Kidney glomerular epithelial cell (primary cell): ENCODE measurements around the gene SVOP.
"Not testable (repeated sequence)": the region's sequence is repeated elsewhere in the genome, so short reads cannot be mapped to it uniquely, and the experiment has no call there.

ENCODE experiments used
- DNase-seq: peaks from one replicate; lab custom pipeline; 2025; lab: John Stamatoyannopoulos, UW

SVOP gene

GRCh38 chr12:108888031-108888430 lies 132.8 kb downstream of the SVOP start:
- DNase-seq, result no peak

- no peak for DNase-seq
Measured at GRCh38 chr12:108886873-108887629, 133.8 kb downstream of the SVOP start.

DNA sequence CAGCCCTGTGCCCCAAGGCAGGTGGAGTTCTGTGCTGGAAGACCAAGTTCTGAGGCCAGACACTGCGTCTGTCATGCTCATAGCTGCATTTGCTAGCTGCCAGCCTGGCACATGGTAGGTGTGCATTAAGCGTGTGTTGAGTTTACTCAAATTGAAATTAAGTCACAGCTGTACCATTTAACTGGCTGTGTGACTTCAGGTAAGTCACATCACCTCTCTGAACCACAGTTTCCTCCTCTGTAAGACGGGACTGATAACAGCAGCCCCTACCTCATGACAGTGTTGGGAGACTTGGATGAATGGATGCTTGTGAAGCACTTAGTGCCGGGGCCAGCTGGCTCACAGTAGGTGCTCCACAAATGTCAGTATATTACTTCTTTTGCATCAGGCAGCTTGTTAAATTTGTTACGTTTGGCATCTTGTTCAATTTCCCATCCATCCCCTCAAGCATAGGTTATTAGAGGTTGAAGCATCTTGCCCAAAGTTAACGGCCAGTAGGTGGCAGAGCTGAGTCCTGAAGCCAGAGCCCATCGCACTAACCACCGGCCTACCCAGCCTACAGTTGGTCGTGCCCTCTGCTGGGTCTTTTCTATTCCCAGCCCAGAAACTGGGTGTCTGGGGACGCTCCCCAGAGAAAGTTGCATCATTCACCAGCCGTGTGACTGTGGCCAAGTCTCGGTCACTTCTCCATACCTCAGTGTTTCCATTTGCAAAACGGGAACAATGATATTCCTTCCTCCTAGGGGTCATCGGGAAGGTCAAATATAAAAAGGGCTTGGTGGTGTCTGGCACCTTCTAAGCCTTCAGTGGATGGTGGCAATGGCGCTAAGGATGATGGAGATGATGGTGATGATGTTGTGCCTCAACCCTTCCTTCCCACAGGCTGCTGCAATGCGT lies 136.5 kb downstream of the SVOP start:
- DNase-seq, result no peak

DNA sequence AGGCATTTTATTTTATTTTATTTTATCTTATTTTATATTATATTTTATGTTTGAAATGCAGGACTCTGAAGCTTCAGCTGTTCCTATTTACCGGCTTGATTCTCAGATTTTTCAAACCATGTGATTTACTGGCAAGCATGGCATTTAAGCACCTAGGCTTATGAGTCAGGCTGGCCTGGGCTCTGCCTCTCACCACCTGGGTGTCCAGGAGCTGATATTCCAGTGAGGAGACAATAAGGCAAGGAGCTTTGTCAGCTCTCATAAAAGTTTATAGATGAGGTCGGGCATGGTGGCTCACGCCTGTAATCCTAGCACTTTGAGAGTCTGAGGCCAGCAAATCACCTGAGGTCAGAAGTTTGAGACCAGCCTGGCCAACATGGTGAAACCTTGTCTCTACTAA lies 138.9 kb downstream of the SVOP start:
- no peak for DNase-seq

GRCh38 chr12:108879615-108880254 lies 141.1 kb downstream of the SVOP start, which contains the start of gene DAO:
Gene DAO (plus strand): TSS chr12:108880092. CDS start chr12:108885007, 4,915 bp downstream.
- DNase-seq, result no peak

DNA sequence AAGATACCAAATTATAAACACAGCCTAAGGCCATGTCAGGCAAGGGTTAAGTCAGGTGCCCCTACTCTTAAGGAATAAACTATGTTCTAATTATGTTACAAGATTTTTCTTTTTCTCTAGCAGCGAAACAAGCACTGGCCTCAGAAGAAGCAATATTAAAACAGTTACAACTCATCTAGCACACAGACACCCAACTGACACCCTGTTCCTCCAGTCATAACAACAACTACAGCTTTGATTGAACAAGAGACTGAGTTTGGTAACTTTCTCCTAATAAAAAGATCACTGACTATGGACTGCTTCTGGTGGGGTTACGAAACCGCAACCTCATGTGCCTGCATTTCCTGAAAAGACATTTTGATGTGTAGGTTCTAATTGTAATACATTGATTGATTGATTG lies 144.3 kb downstream of the SVOP start:
- no peak for DNase-seq

DNA sequence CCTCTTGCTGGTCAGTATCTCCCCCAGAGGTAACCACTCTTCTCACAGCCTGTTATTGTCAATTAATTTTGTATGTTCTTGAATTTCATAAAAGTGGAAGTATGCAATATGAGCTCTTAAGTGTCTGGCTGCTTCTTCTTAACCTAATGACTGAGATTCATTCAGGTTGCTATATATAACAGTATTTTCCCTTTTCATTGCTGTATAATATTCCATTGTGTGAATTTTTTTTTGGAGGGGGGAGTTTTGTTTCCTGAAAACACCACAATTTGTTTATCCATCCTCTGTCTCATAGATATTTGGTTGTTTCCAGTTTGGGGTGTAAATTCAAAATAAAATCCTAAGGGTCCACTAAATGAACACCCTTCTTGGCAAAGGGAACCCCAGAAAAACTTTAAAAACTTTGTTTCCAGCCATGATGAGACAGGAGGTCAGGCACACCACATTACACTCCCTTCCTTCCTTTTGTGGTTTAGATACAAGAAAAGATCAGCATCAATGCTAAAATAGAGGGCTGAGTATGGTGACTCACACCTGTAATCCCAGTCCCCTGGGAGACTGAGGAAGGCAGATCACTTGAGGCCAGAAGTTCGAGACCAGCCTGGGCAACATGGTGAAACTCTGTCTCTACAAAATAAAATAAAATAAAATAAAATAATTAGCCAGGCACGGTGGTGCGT lies 145.0 kb downstream of the SVOP start:
- no peak for DNase-seq

DNA sequence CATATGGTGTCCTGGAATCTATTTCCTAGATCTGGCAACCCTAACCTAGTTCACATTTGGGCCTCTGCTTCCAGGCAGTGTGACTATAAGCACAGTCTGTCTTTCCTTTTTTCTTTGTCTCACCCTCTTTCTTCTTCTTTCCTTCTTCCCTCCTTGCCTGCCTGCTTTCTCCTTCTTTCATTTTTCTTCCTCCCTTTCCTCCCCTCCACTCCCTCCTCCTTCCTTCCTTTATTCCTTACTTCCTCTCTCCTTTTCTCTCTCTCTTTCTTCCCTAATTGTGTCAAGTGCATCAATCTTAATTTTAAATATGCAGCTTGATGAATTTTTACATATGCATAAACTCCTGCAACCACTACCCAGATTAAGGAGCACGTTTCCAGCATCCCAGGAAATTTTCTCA lies 145.6 kb downstream of the SVOP start:
- DNase-seq, result no peak

DNA sequence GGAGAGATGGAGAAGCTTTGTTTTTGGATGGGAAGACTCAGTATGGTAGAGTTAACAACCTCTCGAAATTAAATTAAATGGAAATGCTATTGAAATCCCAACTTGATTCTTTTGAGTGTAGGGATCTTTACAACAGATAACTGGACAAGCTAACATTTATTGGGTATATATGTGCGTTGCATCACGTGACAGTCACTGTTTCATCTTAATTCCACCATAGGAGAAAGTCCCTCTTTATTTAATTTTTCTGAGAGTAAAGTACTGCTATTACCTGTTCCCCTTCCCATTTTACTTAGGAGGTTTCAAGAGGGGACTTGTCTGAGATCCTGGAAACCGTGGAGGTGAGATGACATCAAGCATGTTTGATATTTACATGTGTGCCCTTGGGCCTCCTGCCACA lies 152.1 kb downstream of the SVOP start:
- DNase-seq, result no peak

DNA sequence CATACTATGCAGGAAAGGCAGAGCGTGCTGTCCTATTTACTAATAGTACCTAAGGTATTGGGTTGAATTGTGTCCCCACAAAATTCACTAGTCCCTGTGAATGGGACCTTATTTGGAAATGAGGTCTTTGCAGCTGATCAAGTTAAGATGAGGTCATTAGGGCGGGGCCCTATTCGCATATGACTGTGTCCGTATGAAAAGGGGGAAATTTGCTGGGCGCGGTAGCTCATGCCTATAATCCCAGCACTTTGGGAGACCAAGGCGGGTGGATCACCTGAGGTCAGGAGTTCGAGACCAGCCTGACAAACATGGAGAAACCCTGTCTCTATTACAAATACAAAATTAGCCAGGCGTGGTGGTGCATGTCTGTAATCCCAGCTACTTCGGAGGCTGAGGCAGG lies 154.8 kb downstream of the SVOP start:
- DNase-seq, result not testable (repeated sequence)

GRCh38 chr12:108865169-108865568 lies 155.7 kb downstream of the SVOP start:
- DNase-seq, result no peak

DNA sequence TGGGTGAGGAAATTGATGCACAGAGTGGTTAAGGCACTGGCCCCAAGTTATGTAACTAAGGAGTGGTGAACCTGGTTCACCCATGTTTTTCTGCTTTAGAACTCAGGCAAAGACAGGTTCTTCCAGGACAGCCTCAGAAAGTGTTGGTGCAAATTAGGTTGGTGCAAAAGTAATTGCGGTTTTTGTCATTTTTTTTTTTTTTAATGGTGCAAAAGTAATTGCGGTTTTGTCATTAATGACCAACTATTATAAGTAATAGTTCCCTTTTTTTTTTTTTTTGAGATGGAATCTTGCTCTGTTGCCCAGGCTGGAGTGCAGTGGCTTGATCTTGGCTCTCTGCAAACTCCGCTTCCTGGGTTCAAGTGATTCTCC lies 158.3 kb downstream of the SVOP start:
- DNase-seq, result no peak

GRCh38 chr12:108861878-108862587 lies 158.8 kb downstream of the SVOP start:
- no peak for DNase-seq

GRCh38 chr12:108860443-108860842 lies 160.4 kb downstream of the SVOP start:
- DNase-seq, result no peak

GRCh38 chr12:108859923-108860291 lies 161.0 kb downstream of the SVOP start:
- DNase-seq, result no peak

DNA sequence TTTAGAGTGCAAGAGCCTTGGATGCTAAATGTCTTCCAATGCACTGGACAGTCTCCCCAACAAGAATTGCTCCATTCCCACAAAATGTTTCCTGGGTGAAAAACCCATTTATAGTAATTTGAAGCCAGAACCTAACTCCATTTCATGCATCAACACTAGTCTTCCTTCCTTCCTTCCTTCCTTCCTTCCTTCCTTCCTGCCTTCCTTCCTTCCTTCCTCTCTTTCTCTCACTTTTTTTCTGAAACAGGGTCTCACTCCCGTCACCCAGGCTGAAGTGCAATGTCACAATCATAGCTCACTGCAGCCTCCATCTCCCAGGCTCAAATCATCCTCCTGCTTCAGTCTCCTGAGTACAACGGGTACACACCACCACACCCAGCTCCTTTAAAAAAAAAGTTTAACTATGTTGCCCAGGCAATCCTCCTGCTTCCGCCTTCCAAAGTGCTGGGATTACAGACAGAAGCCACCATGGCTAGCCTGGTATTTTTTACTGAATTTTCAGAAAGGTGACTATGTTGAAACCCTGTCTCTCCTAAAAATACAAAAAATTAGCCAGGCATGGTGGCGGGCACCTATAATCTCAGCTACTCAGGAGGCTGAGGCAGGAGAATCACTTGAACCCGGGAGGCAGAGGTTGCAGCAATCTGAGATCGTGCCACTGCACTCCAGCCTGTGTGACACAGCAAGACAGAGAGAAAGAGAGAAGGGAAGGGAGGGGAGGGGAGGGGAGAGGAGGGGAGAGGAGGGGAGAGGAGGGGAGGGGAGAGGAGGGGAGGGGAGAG lies 161.5 kb downstream of the SVOP start:
- not testable (repeated sequence) for DNase-seq

- no peak for DNase-seq
Measured at GRCh38 chr12:108858311-108859074, 162.4 kb downstream of the SVOP start.
